Neural progenitor cell (in vitro differentiated cells): ENCODE data around the gene DVL1.

Source experiments
- EZH2phosphoT487 ChIP-seq: fragments of 200-600 bp; sonication (generic); IDR thresholded peaks from 2 replicates; pipeline ENCODE4 v1.6.1; 2017; ENCODE audit warnings: antibody characterized with exemption
- TF ChIP-seq, protein P1 (sequence below): fragments of 200-600 bp; sonication (generic); IDR thresholded peaks from 2 replicates; pipeline ENCODE4 v1.5.1; 2017; ENCODE audit warnings: antibody characterized with exemption, mild to moderate bottlenecking

- TF ChIP-seq, protein P1, sequence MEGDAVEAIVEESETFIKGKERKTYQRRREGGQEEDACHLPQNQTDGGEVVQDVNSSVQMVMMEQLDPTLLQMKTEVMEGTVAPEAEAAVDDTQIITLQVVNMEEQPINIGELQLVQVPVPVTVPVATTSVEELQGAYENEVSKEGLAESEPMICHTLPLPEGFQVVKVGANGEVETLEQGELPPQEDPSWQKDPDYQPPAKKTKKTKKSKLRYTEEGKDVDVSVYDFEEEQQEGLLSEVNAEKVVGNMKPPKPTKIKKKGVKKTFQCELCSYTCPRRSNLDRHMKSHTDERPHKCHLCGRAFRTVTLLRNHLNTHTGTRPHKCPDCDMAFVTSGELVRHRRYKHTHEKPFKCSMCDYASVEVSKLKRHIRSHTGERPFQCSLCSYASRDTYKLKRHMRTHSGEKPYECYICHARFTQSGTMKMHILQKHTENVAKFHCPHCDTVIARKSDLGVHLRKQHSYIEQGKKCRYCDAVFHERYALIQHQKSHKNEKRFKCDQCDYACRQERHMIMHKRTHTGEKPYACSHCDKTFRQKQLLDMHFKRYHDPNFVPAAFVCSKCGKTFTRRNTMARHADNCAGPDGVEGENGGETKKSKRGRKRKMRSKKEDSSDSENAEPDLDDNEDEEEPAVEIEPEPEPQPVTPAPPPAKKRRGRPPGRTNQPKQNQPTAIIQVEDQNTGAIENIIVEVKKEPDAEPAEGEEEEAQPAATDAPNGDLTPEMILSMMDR = no peak
- no peak for TF ChIP-seq EZH2phosphoT487
Observed at GRCh38 chr1:1380860-1381259, 31.6 kb upstream of the DVL1 start.
